GM19467 (cell line): ENCODE results near the gene DHRS3.

ENCODE experiments used
- ATAC-seq: cut with Tn5 transposase; IDR thresholded peaks from one replicate; pipeline ENCODE4 v1.9.1; 2021; ENCODE audit warnings: mild to moderate bottlenecking, moderate library complexity; ENCODE audit not compliant: unreplicated experiment

Gene DHRS3

GRCh38 chr1:12618661-12618964, 603 bp upstream of the DHRS3 start:
- no peak for ATAC-seq

- ATAC-seq, result no peak
These were observed 504 bp downstream of the DHRS3 start for GRCh38 chr1:12617511-12617900.

- ATAC-seq, result no peak
These were observed 1.2 kb downstream of the DHRS3 start for GRCh38 chr1:12616709-12617373.

- no peak for ATAC-seq
These were observed 1.9 kb downstream of the DHRS3 start for GRCh38 chr1:12615865-12616708.

GRCh38 chr1:12615159-12615864, 2.7 kb downstream of the DHRS3 start:
- no peak for ATAC-seq

- ATAC-seq, result no peak
These were observed 3.4 kb downstream of the DHRS3 start for GRCh38 chr1:12614402-12615158.

- no peak for ATAC-seq
These were observed 4.8 kb downstream of the DHRS3 start for GRCh38 chr1:12613180-12613579.

GRCh38 chr1:12610941-12611340, 7.1 kb downstream of the DHRS3 start:
- ATAC-seq, result no peak

GRCh38 chr1:12610305-12610935, 7.6 kb downstream of the DHRS3 start:
- ATAC-seq, result no peak

GRCh38 chr1:12609469-12610003, 8.5 kb downstream of the DHRS3 start:
- ATAC-seq, result no peak

GRCh38 chr1:12608311-12608957, 9.6 kb downstream of the DHRS3 start:
- no peak for ATAC-seq

- ATAC-seq, result no peak
These were observed 10.7 kb downstream of the DHRS3 start for GRCh38 chr1:12607263-12607662.

- no peak for ATAC-seq
These were observed 13.0 kb downstream of the DHRS3 start for GRCh38 chr1:12604986-12605385.

GRCh38 chr1:12604114-12604874, 13.7 kb downstream of the DHRS3 start:
- no peak for ATAC-seq

- no peak for ATAC-seq
These were observed 14.8 kb downstream of the DHRS3 start for GRCh38 chr1:12603224-12603623.

- ATAC-seq, result no peak
These were observed 15.4 kb downstream of the DHRS3 start for GRCh38 chr1:12602659-12603024.

GRCh38 chr1:12601700-12602658, 16.0 kb downstream of the DHRS3 start:
- ATAC-seq, result no peak
